WTC11 (cell line): ENCODE results near the gene CADM1. TPM values are rescaled to one million over a fixed set of nuclear protein-coding genes. Genes with fewer than 3 reads are reported as not detected.

Experiments used
- ATAC-seq: fragments of 200-7000 bp; cut with Tn5 transposase; 2 replicates; pipeline ENCODE4 v1.10.0; 2021; ENCODE audit warnings: mild to moderate bottlenecking, moderate library complexity
- CTCF ChIA-PET: fragments of 300-600 bp; sonication (Branson Sonifier 250); formaldehyde crosslinking; loops from one replicate; lab custom pipeline; 2021; ENCODE audit warnings: antibody characterized with exemption; lab: Charles Lee
- POLR2A ChIA-PET: fragments of 350-600 bp; sonication (Branson Sonifier 250); formaldehyde crosslinking; loops from one replicate; lab custom pipeline; 2021; ENCODE audit warnings: antibody characterized with exemption; lab: Charles Lee
- DNase-seq: peaks from one replicate; pipeline ENCODE4 v3.0.0; 2021; ENCODE audit warnings: low spot score
- H3K27ac Mint-ChIP-seq: 2 replicates; pipeline ENCODE4 v1.8.0; 2021; ENCODE audit warnings: mixed read lengths
- H3K27me3 Mint-ChIP-seq: 2 replicates; pipeline ENCODE4 v1.8.0; 2021; ENCODE audit warnings: low read depth, mild to moderate bottlenecking, moderate library complexity, mixed read lengths
- H3K36me3 Mint-ChIP-seq: 2 replicates; pipeline ENCODE4 v1.8.0; 2021; ENCODE audit warnings: mixed read lengths
- H3K4me1 Mint-ChIP-seq: 2 replicates; pipeline ENCODE4 v1.8.0; 2022; ENCODE audit warnings: mixed read lengths
- H3K4me3 Mint-ChIP-seq: 2 replicates; pipeline ENCODE4 v1.8.0; 2021; ENCODE audit warnings: mild to moderate bottlenecking, moderate library complexity, mixed read lengths
- H3K9me3 Mint-ChIP-seq: 2 replicates; pipeline ENCODE4 v1.8.0; 2021; ENCODE audit warnings: mixed read lengths
- IRF2 ChIP-seq: sonication (generic); formaldehyde crosslinking; IDR thresholded peaks from 2 replicates; pipeline ENCODE4 v1.8.0; 2022; ENCODE audit warnings: low read depth, missing genetic modification reagents, borderline replicate concordance
- JAZF1 ChIP-seq: fragments of 250-450 bp; sonication (Bioruptor Pico); IDR thresholded peaks from 2 replicates; pipeline ENCODE4 v1.9.0; 2021; ENCODE audit warnings: moderate library complexity, mild to moderate bottlenecking, inconsistent platforms
- MXD4 ChIP-seq: fragments of 250-450 bp; sonication (Bioruptor Pico); IDR thresholded peaks from 2 replicates; pipeline ENCODE4 v1.8.0; 2021; ENCODE audit warnings: mild to moderate bottlenecking, moderate library complexity, borderline replicate concordance
- NFATC4 ChIP-seq: fragments of 250-450 bp; sonication (Bioruptor Pico); IDR thresholded peaks from 2 replicates; pipeline ENCODE4 v1.9.0; 2021; ENCODE audit warnings: mild to moderate bottlenecking
- NR1H2 ChIP-seq: sonication (generic); formaldehyde crosslinking; IDR thresholded peaks from 2 replicates; pipeline ENCODE4 v1.9.0; 2021; ENCODE audit warnings: mild to moderate bottlenecking, moderate library complexity, missing genetic modification reagents
- NR2C2 ChIP-seq: sonication (generic); formaldehyde crosslinking; IDR thresholded peaks from 2 replicates; pipeline ENCODE4 v1.8.0; 2022; ENCODE audit warnings: mild to moderate bottlenecking, missing genetic modification reagents
- SP1 ChIP-seq: sonication (generic); formaldehyde crosslinking; conservative IDR thresholded peaks from 2 replicates; pipeline ENCODE4 v1.8.1; 2022; ENCODE audit warnings: missing genetic modification reagents
- ZNF317 ChIP-seq: sonication (generic); formaldehyde crosslinking; IDR thresholded peaks from 2 replicates; pipeline ENCODE4 v1.8.1; 2023; ENCODE audit warnings: low read depth, mild to moderate bottlenecking, moderate library complexity, missing genetic modification reagents, borderline replicate concordance
- total RNA-seq: library from RNA; stranded (reverse); gene quantifications from 3 replicates; pipeline ENCODE4 v1.2.3, GENCODE V29; 2021
- TF ChIP-seq, protein P1 (sequence below): sonication (generic); formaldehyde crosslinking; IDR thresholded peaks from 2 replicates; pipeline ENCODE4 v1.8.1; 2023; ENCODE audit warnings: mild to moderate bottlenecking, missing genetic modification reagents, moderate library complexity
- TF ChIP-seq, protein P2 (sequence below): sonication (generic); formaldehyde crosslinking; IDR thresholded peaks from 2 replicates; pipeline ENCODE4 v1.8.0; 2023; ENCODE audit warnings: missing genetic modification reagents, mild to moderate bottlenecking, borderline replicate concordance
- TF ChIP-seq, protein P3 (sequence below): sonication (generic); formaldehyde crosslinking; IDR thresholded peaks from 2 replicates; pipeline ENCODE4 v1.8.1; 2022; ENCODE audit warnings: mild to moderate bottlenecking, missing genetic modification reagents, moderate library complexity, borderline replicate concordance
- TF ChIP-seq, protein P4 (sequence below): sonication (generic); formaldehyde crosslinking; IDR thresholded peaks from 2 replicates; pipeline ENCODE4 v1.8.0; 2022; ENCODE audit warnings: mild to moderate bottlenecking, missing genetic modification reagents

The CADM1 gene
- total RNA-seq, 1 experiment from 2014 or later, result 26.8 TPM

DNA sequence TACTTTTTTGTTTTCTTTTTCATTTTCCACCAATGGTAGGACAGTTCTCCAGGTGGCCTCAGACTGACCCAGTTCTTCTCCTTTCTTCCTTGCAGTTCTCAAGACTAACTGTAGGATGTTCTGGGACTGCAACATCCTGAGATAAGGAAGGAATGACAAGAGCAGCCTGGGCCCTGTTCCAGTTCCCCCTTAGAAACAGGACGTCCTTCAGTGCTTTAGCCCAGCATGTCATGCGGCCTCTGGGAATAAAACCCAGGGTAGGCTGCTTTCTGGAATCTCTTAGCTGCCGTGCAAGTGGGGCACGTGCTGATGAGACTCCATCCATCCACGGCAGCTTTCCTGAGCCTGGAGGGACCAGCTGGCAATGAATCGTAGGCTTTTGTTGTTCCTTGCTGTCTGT, 24.0 kb upstream of the CADM1 start:
- H3K27me3 Mint-ChIP-seq, result no peaks in the 10 kb centered on the region
- ATAC-seq (peak; percentile 71), DNase-seq (no peak)
- H3K4me1 Mint-ChIP-seq, result peaks cover 44% of the 10 kb centered on the region
- CTCF ChIA-PET, result interaction anchor here (0.8 to 1.6 kb wide), 10 partner anchors 9 to 754 kb away, joined by 3 to 11 read pairs (median 4); partner anchors contain the start of gene CADM1
- no peaks in the 10 kb centered on the region for H3K36me3 Mint-ChIP-seq
- POLR2A ChIA-PET, result interaction anchor here (0.5 to 1.0 kb wide), 4 partner anchors 24 to 416 kb away, joined by 3 read pairs; partner anchors contain the start of gene CADM1
- H3K9me3 Mint-ChIP-seq, result no peaks in the 10 kb centered on the region
- no peak for TF ChIP-seq ZNF317 (CRISPR knock-in tag)
- no peak for TF ChIP-seq MXD4 (CRISPR knock-in tag)
- TF ChIP-seq, protein P1, sequence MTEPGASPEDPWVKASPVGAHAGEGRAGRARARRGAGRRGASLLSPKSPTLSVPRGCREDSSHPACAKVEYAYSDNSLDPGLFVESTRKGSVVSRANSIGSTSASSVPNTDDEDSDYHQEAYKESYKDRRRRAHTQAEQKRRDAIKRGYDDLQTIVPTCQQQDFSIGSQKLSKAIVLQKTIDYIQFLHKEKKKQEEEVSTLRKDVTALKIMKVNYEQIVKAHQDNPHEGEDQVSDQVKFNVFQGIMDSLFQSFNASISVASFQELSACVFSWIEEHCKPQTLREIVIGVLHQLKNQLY (CRISPR knock-in tag), result no peak
- TF ChIP-seq NFATC4 (CRISPR knock-in tag), result no peak
- TF ChIP-seq SP1 (CRISPR knock-in tag), result no peak
- TF ChIP-seq, protein P2, sequence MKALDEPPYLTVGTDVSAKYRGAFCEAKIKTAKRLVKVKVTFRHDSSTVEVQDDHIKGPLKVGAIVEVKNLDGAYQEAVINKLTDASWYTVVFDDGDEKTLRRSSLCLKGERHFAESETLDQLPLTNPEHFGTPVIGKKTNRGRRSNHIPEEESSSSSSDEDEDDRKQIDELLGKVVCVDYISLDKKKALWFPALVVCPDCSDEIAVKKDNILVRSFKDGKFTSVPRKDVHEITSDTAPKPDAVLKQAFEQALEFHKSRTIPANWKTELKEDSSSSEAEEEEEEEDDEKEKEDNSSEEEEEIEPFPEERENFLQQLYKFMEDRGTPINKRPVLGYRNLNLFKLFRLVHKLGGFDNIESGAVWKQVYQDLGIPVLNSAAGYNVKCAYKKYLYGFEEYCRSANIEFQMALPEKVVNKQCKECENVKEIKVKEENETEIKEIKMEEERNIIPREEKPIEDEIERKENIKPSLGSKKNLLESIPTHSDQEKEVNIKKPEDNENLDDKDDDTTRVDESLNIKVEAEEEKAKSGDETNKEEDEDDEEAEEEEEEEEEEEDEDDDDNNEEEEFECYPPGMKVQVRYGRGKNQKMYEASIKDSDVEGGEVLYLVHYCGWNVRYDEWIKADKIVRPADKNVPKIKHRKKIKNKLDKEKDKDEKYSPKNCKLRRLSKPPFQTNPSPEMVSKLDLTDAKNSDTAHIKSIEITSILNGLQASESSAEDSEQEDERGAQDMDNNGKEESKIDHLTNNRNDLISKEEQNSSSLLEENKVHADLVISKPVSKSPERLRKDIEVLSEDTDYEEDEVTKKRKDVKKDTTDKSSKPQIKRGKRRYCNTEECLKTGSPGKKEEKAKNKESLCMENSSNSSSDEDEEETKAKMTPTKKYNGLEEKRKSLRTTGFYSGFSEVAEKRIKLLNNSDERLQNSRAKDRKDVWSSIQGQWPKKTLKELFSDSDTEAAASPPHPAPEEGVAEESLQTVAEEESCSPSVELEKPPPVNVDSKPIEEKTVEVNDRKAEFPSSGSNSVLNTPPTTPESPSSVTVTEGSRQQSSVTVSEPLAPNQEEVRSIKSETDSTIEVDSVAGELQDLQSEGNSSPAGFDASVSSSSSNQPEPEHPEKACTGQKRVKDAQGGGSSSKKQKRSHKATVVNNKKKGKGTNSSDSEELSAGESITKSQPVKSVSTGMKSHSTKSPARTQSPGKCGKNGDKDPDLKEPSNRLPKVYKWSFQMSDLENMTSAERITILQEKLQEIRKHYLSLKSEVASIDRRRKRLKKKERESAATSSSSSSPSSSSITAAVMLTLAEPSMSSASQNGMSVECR (CRISPR knock-in tag), result no peak
- no peak for TF ChIP-seq IRF2 (CRISPR knock-in tag)
- no peak for TF ChIP-seq NR2C2 (CRISPR knock-in tag)
- TF ChIP-seq, protein P3, sequence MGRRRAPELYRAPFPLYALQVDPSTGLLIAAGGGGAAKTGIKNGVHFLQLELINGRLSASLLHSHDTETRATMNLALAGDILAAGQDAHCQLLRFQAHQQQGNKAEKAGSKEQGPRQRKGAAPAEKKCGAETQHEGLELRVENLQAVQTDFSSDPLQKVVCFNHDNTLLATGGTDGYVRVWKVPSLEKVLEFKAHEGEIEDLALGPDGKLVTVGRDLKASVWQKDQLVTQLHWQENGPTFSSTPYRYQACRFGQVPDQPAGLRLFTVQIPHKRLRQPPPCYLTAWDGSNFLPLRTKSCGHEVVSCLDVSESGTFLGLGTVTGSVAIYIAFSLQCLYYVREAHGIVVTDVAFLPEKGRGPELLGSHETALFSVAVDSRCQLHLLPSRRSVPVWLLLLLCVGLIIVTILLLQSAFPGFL (CRISPR knock-in tag), result no peak
- TF ChIP-seq NR1H2, result no peak
- TF ChIP-seq, protein P4, sequence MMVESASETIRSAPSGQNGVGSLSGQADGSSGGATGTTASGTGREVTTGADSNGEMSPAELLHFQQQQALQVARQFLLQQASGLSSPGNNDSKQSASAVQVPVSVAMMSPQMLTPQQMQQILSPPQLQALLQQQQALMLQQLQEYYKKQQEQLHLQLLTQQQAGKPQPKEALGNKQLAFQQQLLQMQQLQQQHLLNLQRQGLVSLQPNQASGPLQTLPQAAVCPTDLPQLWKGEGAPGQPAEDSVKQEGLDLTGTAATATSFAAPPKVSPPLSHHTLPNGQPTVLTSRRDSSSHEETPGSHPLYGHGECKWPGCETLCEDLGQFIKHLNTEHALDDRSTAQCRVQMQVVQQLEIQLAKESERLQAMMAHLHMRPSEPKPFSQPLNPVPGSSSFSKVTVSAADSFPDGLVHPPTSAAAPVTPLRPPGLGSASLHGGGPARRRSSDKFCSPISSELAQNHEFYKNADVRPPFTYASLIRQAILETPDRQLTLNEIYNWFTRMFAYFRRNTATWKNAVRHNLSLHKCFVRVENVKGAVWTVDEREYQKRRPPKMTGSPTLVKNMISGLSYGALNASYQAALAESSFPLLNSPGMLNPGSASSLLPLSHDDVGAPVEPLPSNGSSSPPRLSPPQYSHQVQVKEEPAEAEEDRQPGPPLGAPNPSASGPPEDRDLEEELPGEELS (CRISPR knock-in tag), result no peak
- no peak overlapping the region for H3K4me3 Mint-ChIP-seq
- no peak overlapping the region for H3K27ac Mint-ChIP-seq

DNA sequence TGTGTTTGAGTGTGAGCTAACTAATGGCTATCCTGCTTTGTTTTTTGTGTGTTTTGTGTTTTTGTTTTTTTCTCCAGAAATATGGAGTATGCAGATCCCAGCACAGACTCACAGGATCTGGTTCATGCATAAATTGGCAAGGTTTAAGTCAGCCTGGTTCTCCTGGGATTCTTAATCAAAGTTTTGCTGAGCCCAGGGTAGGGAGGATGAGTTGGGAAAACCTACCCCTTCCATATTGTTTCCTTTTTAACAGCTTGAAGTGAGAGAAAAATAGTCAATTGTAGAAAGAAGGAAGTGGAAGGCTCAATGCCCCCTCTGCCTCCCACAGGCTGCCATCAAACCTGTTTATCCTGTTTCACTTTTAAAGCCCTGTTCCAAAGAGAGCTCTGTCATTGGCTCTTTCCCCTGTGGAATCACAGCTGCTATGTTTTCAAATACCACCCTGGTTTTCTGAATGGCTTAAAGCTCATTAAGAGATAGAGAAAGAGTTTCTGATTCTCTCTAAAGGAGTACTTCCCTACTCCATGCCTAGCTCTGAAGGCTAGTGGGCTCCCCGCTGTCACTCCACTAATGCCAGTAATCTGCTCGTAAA, 23.4 kb upstream of the CADM1 start:
- Mint-ChIP-seq H3K36me3 (no peaks in the 10 kb centered on the region), H3K9me3 (no peaks in the 10 kb centered on the region), H3K27me3 (no peaks in the 10 kb centered on the region), H3K27ac (peak overlapping the region; percentile 93), H3K4me1 (peaks cover 44% of the 10 kb centered on the region)
- no peak for DNase-seq
- peak; percentile 71 for ATAC-seq
- POLR2A ChIA-PET, result interaction anchor here (0.5 to 1.0 kb wide), 5 partner anchors 23 to 417 kb away, joined by 3 read pairs; partner anchors contain the start of gene CADM1
- TF ChIP-seq JAZF1 (CRISPR knock-in tag), result no peak
- TF ChIP-seq SP1 (CRISPR knock-in tag), result 0 out of 2 replicates have a peak, but pooled peaks have one; percentile 22
- TF ChIP-seq, all 79 proteins: peak for 1
- CTCF ChIA-PET, result interaction anchor here (0.8 to 1.6 kb wide), 10 partner anchors 9 to 753 kb away, joined by 3 to 11 read pairs (median 4); partner anchors contain the start of gene CADM1
- no peak overlapping the region for H3K4me3 Mint-ChIP-seq
